Suprapubic skin (tissue), 3 donors: ENCODE data around the gene CABLES2.

Experiments used
- POLR2A ChIP-seq, 2 donors: fragments of 450-650 bp; IDR thresholded peaks; one replicate each; pipeline ENCODE4 v1.6.1; 2017; ENCODE audit warnings: antibody characterized with exemption in 2 of 2, mild to moderate bottlenecking in 2 of 2, moderate library complexity in 2 of 2
- TF ChIP-seq, protein P1 (sequence below), 2 donors: fragments of 200-600 bp in 1 of 2; fragments of 450-650 bp in 1 of 2; sonication (generic) in 1 of 2; IDR thresholded peaks; one replicate each; pipeline ENCODE4 v1.5.1; 2016 to 2019; ENCODE audit warnings: antibody characterized with exemption in 2 of 2, mild to moderate bottlenecking in 1 of 2, moderate library complexity in 1 of 2

- no peak for TF ChIP-seq POLR2A (IDR thresholded peaks at IDR 0.05)
- TF ChIP-seq, protein P1, sequence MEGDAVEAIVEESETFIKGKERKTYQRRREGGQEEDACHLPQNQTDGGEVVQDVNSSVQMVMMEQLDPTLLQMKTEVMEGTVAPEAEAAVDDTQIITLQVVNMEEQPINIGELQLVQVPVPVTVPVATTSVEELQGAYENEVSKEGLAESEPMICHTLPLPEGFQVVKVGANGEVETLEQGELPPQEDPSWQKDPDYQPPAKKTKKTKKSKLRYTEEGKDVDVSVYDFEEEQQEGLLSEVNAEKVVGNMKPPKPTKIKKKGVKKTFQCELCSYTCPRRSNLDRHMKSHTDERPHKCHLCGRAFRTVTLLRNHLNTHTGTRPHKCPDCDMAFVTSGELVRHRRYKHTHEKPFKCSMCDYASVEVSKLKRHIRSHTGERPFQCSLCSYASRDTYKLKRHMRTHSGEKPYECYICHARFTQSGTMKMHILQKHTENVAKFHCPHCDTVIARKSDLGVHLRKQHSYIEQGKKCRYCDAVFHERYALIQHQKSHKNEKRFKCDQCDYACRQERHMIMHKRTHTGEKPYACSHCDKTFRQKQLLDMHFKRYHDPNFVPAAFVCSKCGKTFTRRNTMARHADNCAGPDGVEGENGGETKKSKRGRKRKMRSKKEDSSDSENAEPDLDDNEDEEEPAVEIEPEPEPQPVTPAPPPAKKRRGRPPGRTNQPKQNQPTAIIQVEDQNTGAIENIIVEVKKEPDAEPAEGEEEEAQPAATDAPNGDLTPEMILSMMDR (IDR thresholded peaks at IDR 0.05): no peak
Measured at GRCh38 chr20:62437927-62438326, 30.8 kb upstream of the CABLES2 start.
